ENCODE data around the gene WSB2.
"Not testable (repeated sequence)": the region's sequence is repeated elsewhere in the genome, so short reads cannot be mapped to it uniquely, and the experiment has no call there.

WSB2 gene

GRCh38 chr12:118061011-118061872 lies at the start of gene WSB2:
WSB2 (minus strand) TSS chr12:118061179; CDS start chr12:118061048, 131 bp downstream.
- peak; percentile 87 to 89 for DNase-seq

- DNase-seq = no peak
Measured at GRCh38 chr12:118109088-118109487, 48.1 kb upstream of the WSB2 start.

- no peak for DNase-seq
Measured at GRCh38 chr12:118107694-118108093, 46.7 kb upstream of the WSB2 start.

- DNase-seq = no peak
Measured at GRCh38 chr12:118107011-118107410, 46.0 kb upstream of the WSB2 start.

- DNase-seq = peak; percentile 46 to 64
Measured at GRCh38 chr12:118103601-118104382, 42.8 kb upstream of the WSB2 start, which contains the start of gene VSIG10. VSIG10 (minus strand) TSS chr12:118104011; CDS start chr12:118103671, 340 bp downstream.

GRCh38 chr12:118103201-118103600 lies 42.2 kb upstream of the WSB2 start:
- DNase-seq = no peak

- no peak for DNase-seq
Measured at GRCh38 chr12:118102609-118103008, 41.6 kb upstream of the WSB2 start.

- DNase-seq = no peak
Measured at GRCh38 chr12:118102070-118102469, 41.1 kb upstream of the WSB2 start.

- DNase-seq = no peak
Measured at GRCh38 chr12:118101051-118101450, 40.1 kb upstream of the WSB2 start.

- no peak for DNase-seq
Measured at GRCh38 chr12:118098911-118099671, 38.1 kb upstream of the WSB2 start.

- no peak for DNase-seq
Measured at GRCh38 chr12:118098401-118098800, 37.4 kb upstream of the WSB2 start.

GRCh38 chr12:118094039-118094438 lies 33.1 kb upstream of the WSB2 start:
- DNase-seq = no peak

- no peak for DNase-seq
Measured at GRCh38 chr12:118089782-118090181, 28.8 kb upstream of the WSB2 start.

- no peak for DNase-seq
Measured at GRCh38 chr12:118082161-118082560, 21.2 kb upstream of the WSB2 start.

GRCh38 chr12:118081521-118081920 lies 20.5 kb upstream of the WSB2 start:
- DNase-seq = not testable (repeated sequence)

GRCh38 chr12:118073768-118074167 lies 12.8 kb upstream of the WSB2 start:
- no peak for DNase-seq

GRCh38 chr12:118070650-118071049 lies 9.7 kb upstream of the WSB2 start:
- DNase-seq = no peak

- peak; percentile 53 to 68 for DNase-seq
Measured at GRCh38 chr12:118068445-118068844, 7.5 kb upstream of the WSB2 start.

- peak; percentile 49 to 53 for DNase-seq
Measured at GRCh38 chr12:118065380-118065779, 4.4 kb upstream of the WSB2 start.

- DNase-seq = peak; percentile 38 to 52
Measured at GRCh38 chr12:118064608-118065007, 3.6 kb upstream of the WSB2 start.

GRCh38 chr12:118063576-118064391 lies 2.8 kb upstream of the WSB2 start:
- peak; percentile 59 to 66 for DNase-seq

All from inflammatory macrophage treated with lipopolysaccharide for 1 hour (primary cell).